Prostate gland (tissue), 2 donors: ENCODE results near the gene RNF152. TPM values are rescaled to one million over a fixed set of nuclear protein-coding genes. Genes with fewer than 3 reads are reported as not detected.

Experiments used
- DNase-seq: peaks from one replicate; pipeline ENCODE4 v3.0.0-alpha.2; 2019; ENCODE audit warnings: low spot score
- H3K27ac ChIP-seq, 2 donors: fragments of 200-600 bp; sonication (generic); 2 replicates each; pipeline ENCODE4 v1.5.1; 2017 to 2019
- H3K27me3 ChIP-seq: fragments of 200-600 bp; sonication (generic); replicated peaks from 2 replicates; pipeline ENCODE4 v1.5.1; 2019; ENCODE audit not compliant: insufficient read depth
- H3K36me3 ChIP-seq, 2 donors: fragments of 200-600 bp; sonication (generic); 1 replicate in 1 of 2; 2 replicates in 1 of 2; pipeline versions ENCODE4 v1.5.1 to v1.8.1; 2017 to 2019
- H3K4me1 ChIP-seq: fragments of 200-600 bp; sonication (generic); replicated peaks from 2 replicates; pipeline ENCODE4 v1.5.1; 2019
- H3K4me3 ChIP-seq, 2 donors: fragments of 200-600 bp; sonication (generic); 2 replicates each; pipeline ENCODE4 v1.5.1; 2017 to 2019
- H3K9me3 ChIP-seq: fragments of 200-600 bp; sonication (generic); 2 replicates; pipeline ENCODE4 v1.5.1; 2017
- CTCF ChIP-seq, 4 experiments: fragments of 200-600 bp in 2 of 4; fragments of 450-650 bp in 2 of 4; sonication (generic) in 2 of 4; IDR thresholded peaks; 1 replicate in 3 of 4; 2 replicates in 1 of 4; pipeline ENCODE4 v1.5.1; 2016 to 2019; ENCODE audit warnings: antibody characterized with exemption in 4 of 4, mild to moderate bottlenecking in 2 of 4, moderate library complexity in 2 of 4
- POLR2A ChIP-seq: fragments of 450-650 bp; IDR thresholded peaks from one replicate; pipeline ENCODE4 v1.6.1; 2016; ENCODE audit warnings: antibody characterized with exemption, mild to moderate bottlenecking
- POLR2AphosphoS5 ChIP-seq: sonication (generic); formaldehyde crosslinking; IDR thresholded peaks from one replicate; pipeline ENCODE4 v1.6.1; 2017; ENCODE audit warnings: antibody characterized with exemption
- WGBS: methylation state at CpG from one replicate; pipeline ENCODE4 v1.1.5; 2018; 5-methylcytosine and 5-hydroxymethylcytosine counted together
- intact Hi-C: fragments of 100-400 bp; cut with DNase I; formaldehyde crosslinking; loops from one replicate; pipeline ENCODE4 v1.14.2; 2022
- total RNA-seq, 2 donors: library from RNA; depleted of rRNA; stranded (reverse); fragments of >200 nt; gene quantifications; one replicate each; pipeline ENCODE4 v1.1.0, GENCODE V29; 2016

Gene RNF152
- total RNA-seq, 2 donors from 2014 or later = 15.5 to 38.9 TPM

GRCh38 chr18:61882296-61883004 is 10.4 kb downstream of the RNF152 start:
- no peaks in the 10 kb centered on the region for H3K27me3 ChIP-seq
- intact Hi-C loops = no loop called here
- peaks cover 10% of the 10 kb centered on the region for H3K4me1 ChIP-seq
- H3K4me3 ChIP-seq = no peak overlapping the region
- H3K36me3 ChIP-seq = no peaks in the 10 kb centered on the region
- TF ChIP-seq POLR2A (no peak), CTCF (IDR thresholded peaks at IDR 0.05) (no peak), POLR2AphosphoS5 (no peak)
- no peak for DNase-seq
- no peak overlapping the region for H3K27ac ChIP-seq
- 56% methylated on average over 4 of the region's 4 CpGs for WGBS
- H3K9me3 ChIP-seq = no peaks in the 10 kb centered on the region

GRCh38 chr18:61876899-61877298 is 15.9 kb downstream of the RNF152 start:
- Histone ChIP-seq H3K4me3 (no peak overlapping the region), H3K27ac (no peak overlapping the region), H3K4me1 (peaks cover under 1% of the 10 kb centered on the region), H3K9me3 (no peaks in the 10 kb centered on the region), H3K36me3 (no peaks in the 10 kb centered on the region), H3K27me3 (no peaks in the 10 kb centered on the region)
- DNase-seq = no peak
- no peak for TF ChIP-seq POLR2A
- TF ChIP-seq POLR2AphosphoS5 = no peak
- no peak for TF ChIP-seq CTCF (IDR thresholded peaks at IDR 0.05)
- intact Hi-C loops = no loop called here
- 93% methylated on average over 4 of the region's 4 CpGs for WGBS

- no peak for TF ChIP-seq POLR2AphosphoS5
- TF ChIP-seq POLR2A = no peak
- no peak for TF ChIP-seq CTCF (IDR thresholded peaks at IDR 0.05)
- Histone ChIP-seq H3K27ac (peak overlapping the region in 1 of 2 donors; percentile 11), H3K4me3 (no peak overlapping the region), H3K9me3 (no peaks in the 10 kb centered on the region), H3K36me3 (no peaks in the 10 kb centered on the region), H3K4me1 (no peaks in the 10 kb centered on the region), H3K27me3 (no peaks in the 10 kb centered on the region)
- DNase-seq = no peak
- intact Hi-C loops = no loop called here
- 73% methylated on average over 8 of the region's 8 CpGs for WGBS
These were observed 22.7 kb downstream of the RNF152 start for GRCh38 chr18:61870151-61870550.

GRCh38 chr18:61869636-61870035 is 23.2 kb downstream of the RNF152 start:
- no peak overlapping the region for H3K27ac ChIP-seq

More at GRCh38 chr18:61869636-61870035, 23.2 kb downstream of the RNF152 start:
- Histone ChIP-seq H3K4me3 (no peak overlapping the region), H3K36me3 (no peaks in the 10 kb centered on the region), H3K4me1 (no peaks in the 10 kb centered on the region), H3K9me3 (no peaks in the 10 kb centered on the region), H3K27me3 (no peaks in the 10 kb centered on the region)
- DNase-seq = no peak
- TF ChIP-seq POLR2AphosphoS5 (no peak), CTCF (IDR thresholded peaks at IDR 0.05) (no peak), POLR2A (no peak)
- intact Hi-C loops = no loop called here
- 49% methylated on average over 4 of the region's 4 CpGs for WGBS
